Measurements from ENCODE around the gene TRUB1.

Gene TRUB1

DNA sequence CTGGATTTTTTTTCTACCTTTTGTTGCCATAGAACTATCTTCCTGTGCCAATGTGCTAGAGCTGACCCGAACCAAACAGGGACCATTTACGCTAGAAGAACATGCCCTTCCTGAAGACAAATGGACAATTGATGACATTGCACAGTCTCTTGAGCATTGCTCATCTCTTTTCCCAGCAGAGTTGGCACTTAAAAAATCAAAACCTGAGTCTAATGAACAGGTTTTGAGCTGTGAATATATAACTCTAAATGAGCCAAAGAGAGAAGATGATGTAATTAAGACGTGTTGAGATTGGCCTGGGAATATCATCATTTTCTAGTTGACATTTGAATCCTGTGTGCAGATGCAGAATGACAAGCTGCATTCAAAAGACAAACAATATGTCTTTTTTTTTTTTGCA is 37.1 kb downstream of the TRUB1 start:
- no peak for DNase-seq (ENCODE audit: low spot score)

DNA sequence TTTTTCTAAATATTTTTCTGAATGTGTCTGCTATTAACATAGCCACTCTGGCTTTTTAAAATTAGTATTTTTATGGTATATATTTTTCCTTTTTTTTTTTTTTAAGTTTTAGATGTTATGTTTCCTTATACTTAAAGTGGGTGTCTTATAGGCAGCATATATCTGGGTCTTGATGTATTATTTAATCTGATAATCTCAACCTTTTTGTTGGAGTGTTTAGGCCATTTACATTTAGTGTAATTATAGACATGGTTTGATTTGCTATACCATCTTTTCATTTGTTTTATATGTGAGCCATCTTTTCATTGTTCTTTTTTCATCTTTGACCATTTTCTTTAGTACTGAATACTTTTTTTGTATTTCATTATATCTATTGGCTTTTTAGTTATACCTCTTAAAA is 45.0 kb downstream of the TRUB1 start:
- DNase-seq (ENCODE audit: low spot score): no peak

DNA sequence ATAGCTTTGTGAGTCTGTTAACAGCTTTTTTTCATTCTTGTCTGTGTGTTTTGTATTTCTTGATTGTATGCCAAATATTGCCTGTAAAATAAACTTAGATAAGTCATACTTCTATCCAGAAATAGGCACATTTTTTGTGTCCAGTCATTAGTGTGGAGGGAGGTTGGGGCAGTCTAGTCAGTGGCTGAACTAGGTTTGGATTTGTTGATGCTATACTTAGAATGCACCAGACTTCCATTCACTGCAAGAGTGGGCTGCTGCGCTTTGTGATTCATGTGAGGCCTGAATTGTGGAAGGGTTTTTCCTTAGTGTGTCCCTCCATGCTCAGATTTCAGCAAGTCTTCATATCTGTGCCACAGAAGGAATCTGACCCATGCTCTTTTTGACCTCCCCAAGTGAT is 50.0 kb downstream of the TRUB1 start:
- no peak for DNase-seq (ENCODE audit: low spot score)

DNA sequence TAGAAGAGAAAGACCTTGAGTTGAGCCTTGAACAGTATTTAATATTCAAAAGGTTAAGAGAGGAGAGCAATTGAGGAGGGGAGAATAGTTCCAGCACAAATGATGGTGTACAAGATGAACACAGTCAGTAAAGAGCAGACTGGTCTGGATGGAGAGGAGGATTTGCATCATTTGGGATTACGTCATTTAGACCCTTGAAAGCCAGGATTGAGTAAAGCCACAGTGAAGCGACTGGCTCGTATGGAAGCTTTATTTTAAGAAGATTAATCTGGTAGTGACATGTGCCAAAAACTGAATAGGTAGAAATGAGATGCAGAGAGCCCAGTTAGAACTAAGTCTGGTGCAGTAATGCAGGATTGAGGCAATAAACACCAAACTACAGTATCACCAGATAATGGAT is 52.6 kb downstream of the TRUB1 start:
- DNase-seq (ENCODE audit: low spot score): no peak

DNA sequence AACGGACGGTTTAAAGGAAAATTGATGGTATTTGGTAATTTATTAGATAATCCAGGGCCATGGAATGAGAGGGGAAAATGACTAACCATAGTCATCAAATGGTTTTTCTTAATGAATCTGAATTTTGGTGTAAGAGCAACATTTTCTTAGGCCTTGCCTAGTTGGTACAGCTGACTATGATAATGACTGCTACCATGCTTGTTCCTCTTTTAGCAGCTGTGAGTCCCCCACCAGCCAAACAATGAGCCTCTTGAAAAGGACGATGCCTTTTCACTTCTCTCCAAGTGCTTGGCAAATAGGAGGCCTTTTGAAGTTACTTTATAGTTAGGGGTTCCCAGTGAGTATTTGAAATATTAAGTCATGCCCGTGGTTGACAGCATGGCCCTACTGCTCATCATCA is 53.0 kb downstream of the TRUB1 start:
- no peak for DNase-seq (ENCODE audit: low spot score)

DNA sequence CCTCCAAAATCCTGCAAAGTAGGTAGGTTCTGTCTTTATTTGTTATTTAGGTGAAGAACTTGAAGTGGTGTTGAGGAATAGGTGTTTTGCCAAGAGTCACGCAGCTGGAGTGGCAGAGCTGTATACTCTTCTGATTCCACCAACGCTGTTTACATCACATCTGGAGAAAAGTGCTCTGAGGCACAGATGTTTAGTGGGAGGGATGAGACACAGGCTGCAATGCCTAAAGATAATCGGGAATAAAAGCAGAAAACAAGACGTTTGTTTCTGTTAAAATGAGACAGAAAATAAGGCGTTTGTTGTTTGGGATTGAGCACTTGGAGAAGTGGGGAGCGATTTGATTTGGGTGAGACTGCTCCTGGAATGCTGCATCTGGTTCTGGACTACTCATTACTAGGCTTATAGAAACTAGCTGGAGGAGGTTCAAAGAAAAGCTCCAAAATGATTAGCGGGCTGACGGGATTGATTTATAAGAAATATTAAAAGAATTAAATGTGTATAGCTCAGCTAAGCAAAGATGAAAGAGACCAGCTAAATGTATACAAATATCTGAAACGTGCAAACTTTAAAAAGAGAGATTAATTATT is 54.3 kb downstream of the TRUB1 start:
- no peak for DNase-seq (ENCODE audit: low spot score)

DNA sequence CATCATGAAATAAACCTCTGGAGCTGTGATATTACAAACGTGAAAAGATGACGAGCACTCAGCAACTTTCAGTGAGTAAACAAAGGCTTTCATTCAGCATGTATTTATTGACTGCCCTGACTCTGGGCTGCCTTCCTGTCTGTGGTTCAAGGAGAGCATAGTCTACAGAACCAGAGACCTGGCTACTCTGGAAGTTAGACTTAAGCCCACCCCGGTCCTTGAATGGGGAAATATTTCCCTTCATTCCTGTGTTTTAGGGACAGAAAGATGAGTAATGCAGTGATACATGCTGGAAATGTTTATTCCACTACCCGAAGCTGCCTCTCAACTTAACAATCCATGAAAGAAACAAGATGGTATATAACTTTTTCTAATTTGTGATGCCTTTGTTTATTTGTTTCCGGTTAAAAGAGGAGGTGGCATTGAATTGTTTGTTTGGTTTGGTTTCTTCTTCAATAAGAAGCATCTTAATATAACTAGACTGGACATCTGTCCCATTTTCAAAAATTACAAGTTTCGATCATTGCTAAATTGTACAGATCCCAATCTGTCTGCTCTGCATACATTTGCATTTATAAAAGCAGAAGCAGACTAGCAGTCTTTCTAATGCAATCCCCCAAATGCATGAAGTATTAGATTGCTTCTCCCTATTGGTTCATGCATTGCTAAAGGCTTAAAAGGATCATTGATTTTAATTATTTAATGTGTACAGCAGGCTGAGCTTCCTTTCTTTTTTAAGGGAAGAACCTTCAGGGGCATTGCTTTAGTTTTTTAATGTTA is 57.7 kb downstream of the TRUB1 start:
- no peak for DNase-seq (ENCODE audit: low spot score)

DNA sequence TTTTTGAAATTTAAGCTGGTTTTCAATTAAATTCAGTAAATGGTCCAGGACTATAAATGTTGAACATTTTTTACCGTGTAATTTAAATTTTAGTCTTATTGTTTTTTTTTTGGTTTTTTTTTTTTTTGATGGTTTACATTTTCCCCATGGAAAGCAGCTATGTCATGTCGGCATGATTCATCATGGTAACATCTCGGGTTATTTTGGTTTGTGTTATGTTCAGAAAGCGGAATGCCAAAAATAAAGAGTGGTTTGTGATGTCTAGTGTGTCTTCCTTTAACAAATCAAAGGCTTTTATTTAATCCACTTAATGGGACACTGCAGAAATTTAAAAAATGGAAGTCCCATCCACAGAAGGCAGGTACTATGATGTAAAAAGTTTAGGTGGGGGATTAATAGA is 58.5 kb downstream of the TRUB1 start:
- DNase-seq (ENCODE audit: low spot score): no peak

DNA sequence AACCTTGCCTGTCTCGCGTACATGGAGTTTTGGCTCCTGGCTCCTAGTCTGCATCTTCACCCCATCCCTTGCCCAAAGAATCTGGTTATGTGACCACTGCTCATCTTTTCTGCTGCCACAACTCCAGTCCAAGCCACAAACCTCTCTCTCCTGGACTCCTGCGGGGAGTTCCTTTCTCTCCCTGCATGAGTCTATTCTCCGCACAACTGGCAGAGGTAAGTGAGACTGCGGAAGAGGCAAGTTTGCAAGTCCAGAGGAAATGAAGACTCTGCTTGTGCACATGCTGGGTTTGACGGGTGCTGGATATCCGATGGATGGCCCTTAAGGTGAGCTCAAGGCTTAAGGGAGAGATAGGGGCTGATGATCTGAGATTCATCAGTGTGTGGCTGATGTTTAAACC is 61.0 kb downstream of the TRUB1 start:
- no peak for DNase-seq (ENCODE audit: low spot score)

DNA sequence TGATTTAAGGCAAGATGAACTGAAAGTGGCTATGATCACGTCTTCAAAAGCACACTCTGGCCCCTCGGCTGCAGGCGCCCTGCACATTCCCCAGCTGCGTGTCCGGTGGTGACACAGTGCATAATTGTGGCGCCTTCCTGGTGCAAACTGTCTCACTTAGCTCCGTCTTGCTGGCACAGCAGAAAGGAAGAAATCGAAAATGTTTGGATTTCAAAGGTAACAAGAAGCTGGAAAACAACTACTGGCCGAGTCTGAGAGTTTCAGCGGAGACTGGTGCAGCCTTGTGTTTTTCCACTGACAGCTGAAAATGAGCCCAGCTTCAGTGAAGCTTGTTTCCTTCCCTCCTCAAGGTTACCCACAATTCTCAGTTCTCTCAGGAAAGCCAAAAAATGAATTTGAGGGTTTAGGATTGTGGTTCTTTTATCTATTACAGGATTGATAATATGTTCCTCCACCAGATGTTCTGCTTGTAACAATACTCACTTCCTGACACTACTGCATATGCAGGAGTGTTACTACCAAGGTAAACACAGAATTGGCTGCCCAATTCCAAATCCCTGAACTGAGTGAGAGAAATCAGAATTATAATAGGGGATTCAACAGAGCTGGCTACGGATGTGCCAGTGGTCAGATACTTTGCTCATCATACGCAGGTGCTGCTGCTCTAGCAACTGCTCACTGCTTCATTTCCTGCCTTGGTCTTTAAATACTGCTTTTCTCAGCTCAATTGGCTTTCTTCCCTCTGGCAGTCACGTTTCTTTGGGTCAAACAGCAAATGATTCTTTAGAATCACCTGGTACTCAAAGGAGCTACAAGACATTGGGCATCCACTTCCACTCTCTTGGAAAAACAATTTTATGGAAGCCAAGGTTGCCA is 63.7 kb downstream of the TRUB1 start:
- no peak for DNase-seq (ENCODE audit: low spot score)

DNA sequence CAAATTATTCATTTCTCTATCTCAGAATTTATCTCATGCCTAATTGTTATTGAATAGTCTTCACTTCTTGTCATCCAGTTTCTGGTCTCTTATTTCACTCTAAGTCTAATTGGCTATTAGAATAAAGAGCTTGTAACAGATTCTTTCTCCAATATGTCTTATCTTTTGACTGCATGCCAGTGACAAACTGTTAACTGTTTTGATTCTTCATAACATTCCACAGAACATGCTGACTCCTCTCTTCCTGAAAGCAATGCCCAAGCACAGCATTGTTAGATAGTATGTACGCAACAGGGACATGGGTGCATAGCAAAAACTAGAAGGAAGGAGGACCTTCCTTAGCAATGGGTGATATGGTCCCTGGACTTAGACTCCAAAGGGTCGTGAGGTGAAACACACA is 65.4 kb downstream of the TRUB1 start:
- DNase-seq (ENCODE audit: low spot score): no peak

DNA sequence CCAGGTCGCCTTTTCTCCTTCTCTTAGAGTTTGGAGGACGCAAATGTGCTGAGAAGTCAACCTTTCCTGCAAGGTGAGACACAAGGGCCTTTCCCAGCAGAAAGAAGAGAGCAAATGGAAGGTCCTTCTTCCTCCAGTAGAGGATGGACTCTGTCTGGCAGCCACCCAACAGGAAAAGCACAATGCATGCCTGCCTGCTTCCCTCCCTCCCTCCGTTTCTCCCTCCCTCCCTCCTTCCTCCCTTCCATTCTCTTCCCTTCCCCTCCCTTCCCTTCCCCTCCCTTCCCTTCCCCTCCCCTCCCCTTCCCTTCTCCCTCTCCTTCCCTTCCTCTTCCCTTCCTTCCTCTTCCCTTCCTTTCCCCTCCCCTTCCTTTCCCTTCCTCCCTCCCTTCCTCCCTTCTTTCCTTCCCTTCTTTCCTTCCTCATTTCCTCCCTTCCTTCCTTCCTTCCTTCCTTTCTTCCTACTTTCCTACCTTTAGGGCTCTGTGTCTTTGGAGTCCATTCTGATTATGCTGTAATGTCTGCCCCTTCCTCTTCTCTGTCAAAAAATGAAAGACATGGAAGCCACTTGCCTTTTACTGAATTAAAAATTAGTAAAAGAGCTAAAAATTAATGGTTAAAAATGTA is 66.4 kb downstream of the TRUB1 start:
- DNase-seq (ENCODE audit: low spot score): no peak

DNA sequence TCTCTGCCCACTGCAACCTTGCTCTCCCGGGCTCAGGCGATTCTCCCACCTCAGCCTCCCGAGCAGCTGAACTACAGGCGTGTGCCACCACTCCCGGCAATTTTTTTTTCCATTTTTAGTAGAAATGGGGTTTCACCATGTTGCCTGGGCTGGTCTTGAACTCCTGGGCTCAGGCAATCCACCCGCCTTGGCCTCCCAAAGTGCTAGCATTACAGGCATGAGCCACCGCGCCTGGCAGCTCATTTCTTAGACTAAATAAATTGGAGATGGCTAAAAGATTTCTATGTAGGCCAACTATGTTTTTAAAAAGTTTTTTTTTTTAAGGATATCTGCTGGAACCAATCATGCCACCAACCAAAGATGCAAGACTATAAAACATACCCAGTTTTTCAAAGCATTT is 67.8 kb downstream of the TRUB1 start:
- DNase-seq (ENCODE audit: low spot score): no peak

DNA sequence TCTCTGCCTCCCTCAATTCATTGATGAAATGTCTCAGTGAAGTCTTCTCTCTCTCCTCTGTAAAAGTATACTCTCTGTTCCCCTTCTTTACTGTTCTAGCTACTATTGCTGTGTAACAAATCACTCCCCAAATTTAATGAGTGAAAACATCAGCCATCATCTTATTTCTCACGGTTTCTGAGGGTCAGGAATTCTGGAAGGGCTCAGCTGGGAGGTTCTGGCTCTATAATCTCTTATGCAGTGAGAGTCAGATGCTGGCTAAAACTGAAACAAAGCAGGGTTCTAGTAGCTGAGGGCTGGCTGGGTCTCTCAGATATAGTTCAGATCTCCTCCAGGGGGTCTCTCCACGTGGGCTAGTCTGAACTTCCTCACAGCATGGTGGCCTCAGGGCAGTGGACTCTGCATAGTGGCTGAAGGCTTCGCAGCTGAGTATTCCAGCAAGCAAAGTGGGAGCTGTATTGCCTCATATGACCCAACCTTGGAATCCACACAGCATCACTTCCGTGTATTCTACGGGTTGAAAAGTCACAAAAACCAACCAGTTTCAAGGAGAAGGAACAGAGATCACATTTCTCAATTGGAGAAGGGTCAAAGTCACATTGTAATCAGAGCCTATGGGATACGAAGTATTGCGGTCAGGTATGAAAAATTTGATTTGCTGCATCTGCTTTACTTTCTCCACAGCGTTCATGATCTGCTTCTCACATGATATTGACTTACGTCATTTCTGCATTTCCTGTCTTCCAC is 80.4 kb downstream of the TRUB1 start:
- DNase-seq (ENCODE audit: low spot score): no peak

DNA sequence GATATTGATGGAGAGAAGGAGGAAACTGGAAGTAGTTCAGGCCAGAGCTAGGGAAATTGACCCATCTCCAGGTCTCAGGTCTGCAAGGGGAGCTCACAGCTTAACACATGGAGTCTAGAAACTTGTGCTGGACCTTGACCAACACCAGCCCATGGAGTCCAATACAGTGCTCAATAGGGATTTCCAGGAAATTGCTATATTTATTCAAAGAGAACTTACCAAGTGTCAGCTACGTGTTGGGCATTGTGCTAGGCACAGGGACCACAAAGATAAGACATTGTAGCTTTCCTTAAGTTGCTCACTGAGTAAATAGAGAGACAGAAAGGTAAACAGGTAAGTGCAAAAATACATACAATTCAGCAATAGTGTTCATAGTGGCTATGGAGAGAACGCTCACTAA is 82.5 kb downstream of the TRUB1 start:
- DNase-seq (ENCODE audit: low spot score): no peak

DNA sequence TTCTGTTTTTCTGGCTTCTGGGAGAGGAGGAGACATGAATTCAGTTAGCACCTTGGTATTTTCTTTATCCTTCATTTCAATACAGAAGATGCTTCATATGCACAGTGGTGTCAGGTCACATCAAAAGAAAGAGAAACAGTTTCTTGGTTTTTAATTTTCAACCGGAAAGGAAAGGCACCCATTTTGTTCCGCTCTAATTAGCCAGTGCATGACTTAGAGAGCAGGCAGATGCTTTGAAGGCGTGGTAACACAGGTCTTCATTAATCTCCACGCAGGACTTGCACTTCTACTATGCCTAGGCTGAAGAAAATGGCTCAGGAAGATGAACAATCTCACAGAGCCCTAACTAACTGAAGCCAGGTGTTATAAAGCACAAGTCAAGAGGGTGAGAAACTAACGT is 84.7 kb downstream of the TRUB1 start:
- no peak for DNase-seq (ENCODE audit: low spot score)

DNA sequence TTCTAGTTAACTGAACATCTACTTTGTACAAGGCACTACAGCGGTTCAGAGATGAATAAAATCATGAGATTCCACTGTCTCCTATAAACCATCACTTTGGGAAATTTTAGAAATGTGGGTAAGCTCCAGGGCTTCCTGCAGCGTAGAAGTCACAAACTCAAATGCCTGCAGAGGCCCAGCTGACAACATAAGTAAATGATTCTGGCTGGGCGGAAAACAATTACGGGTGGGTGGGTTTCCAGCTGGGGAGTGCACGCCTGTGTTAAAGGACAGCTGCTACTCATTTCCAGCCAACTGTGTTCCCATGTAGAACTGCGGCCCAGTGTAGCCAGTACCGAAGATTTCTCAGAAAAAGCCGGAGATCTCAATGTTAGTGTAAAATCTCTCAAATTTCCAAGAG is 85.7 kb downstream of the TRUB1 start:
- no peak for DNase-seq (ENCODE audit: low spot score)

DNA sequence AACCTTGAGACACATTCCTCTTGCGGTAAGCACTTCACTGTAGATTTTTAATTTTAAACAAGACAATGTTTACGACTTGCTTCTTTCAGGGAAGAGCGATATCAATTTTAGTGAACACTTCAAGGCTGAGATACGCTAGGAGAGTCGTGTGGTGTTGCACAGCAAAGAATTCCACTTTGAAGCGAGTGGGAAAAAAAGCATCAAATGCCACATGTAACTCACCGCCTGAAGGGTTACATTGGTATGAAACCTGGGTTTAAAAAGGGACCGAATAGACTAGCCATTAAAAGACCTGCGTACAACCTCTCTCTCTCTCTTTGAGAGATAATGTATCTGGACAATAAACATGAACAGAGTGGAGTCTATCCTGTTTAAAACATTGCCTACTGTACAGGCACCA is 86.4 kb downstream of the TRUB1 start:
- no peak for DNase-seq (ENCODE audit: low spot score)

DNA sequence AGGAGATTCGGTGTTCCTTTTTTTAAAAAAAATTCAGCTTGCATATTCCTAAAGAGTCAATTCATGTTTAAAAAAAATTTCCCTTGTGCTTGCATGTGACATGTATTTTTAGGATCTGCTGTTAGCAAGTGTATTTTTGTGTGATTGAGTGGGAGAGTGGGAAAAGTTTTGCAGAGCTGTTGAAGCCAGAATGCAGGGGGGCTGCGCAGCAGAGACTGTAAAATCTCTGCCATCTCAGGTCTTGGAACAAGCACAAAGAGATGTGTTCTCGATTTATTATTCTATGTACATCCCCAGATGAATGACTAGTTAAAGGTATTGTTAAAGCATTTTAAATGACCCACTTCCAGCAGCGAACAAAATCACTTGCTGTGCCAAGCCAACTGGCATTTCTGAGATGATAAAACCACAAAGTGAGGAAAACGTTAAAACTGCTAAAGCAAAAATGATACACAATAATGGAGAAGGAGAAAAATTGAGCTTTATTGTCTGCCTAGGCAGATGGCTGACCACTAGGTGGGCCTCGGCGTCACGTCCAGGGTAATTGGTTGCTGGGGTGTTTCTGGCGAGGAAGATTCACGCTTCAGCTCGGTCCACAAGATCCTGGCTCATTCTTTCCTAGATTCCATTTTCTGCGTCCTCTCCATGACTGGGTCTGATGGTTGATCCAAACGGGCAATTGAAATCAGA is 88.2 kb downstream of the TRUB1 start:
- no peak for DNase-seq (ENCODE audit: low spot score)

DNA sequence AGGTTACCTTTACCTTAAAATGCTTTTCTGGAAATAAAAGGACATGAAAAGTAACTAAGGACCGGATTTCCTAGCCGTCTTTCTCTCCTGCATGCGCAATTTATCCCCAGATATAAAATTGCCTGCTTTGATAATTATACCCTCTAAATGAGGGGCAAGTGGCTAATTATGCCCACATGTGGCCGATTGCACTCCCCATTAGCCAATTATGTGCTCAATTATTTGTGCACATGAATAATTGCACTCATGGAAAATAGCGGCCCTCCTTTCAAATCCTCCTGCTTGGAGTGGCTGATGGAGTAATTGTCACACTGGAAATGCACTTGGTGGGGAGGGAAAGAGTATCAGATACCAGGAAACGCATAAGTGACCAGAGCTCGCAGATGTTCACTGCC is 88.7 kb downstream of the TRUB1 start:
- DNase-seq (ENCODE audit: low spot score): no peak

Data from RKO (cell line).